Muscle of arm (tissue), 12 donors: Measurements from ENCODE around the gene SYTL4. TPM values are rescaled to one million over a fixed set of nuclear protein-coding genes. Genes with fewer than 3 reads are reported as not detected.

Source experiments
- DNase-seq: peaks from one replicate; pipeline ENCODE4 v3.0.0-alpha.2; 2013
- polyA plus RNA-seq, 12 donors: library from polyadenylated mRNA; unstranded; fragments of 120-200 nt; gene quantifications; one replicate each; pipeline ENCODE4 v1.2.1, GENCODE V29; 2013; ENCODE audit not compliant: insufficient read length in 12 of 12

Gene SYTL4
- polyA plus RNA-seq, 12 donors: 4.1 to 10.7 (median 8.4) TPM; not detected in 1

GRCh38 chrX:100695991-100696390 is 35.9 kb downstream of the SYTL4 start:
- DNase-seq: no peak

GRCh38 chrX:100695302-100695701 is 36.6 kb downstream of the SYTL4 start:
- DNase-seq: no peak

GRCh38 chrX:100687546-100687945 is 44.4 kb downstream of the SYTL4 start:
- DNase-seq: no peak

GRCh38 chrX:100687128-100687527 is 44.8 kb downstream of the SYTL4 start:
- no peak for DNase-seq

GRCh38 chrX:100685997-100686305 is 46.0 kb downstream of the SYTL4 start:
- no peak for DNase-seq

GRCh38 chrX:100685284-100685996 is 46.5 kb downstream of the SYTL4 start:
- peak; percentile 70 for DNase-seq

GRCh38 chrX:100682939-100683338 is 49.0 kb downstream of the SYTL4 start:
- no peak for DNase-seq

GRCh38 chrX:100681599-100681998 is 50.3 kb downstream of the SYTL4 start:
- no peak for DNase-seq

GRCh38 chrX:100680756-100681155 is 51.2 kb downstream of the SYTL4 start:
- no peak for DNase-seq

- peak; percentile 47 for DNase-seq
Measured at GRCh38 chrX:100677611-100678181, 54.2 kb downstream of the SYTL4 start.

GRCh38 chrX:100674705-100675104 is 57.2 kb downstream of the SYTL4 start:
- no peak for DNase-seq

GRCh38 chrX:100673397-100673953 is 58.4 kb downstream of the SYTL4 start:
- DNase-seq: no peak

- DNase-seq: no peak
Measured at GRCh38 chrX:100672966-100673365, 59.0 kb downstream of the SYTL4 start.

- DNase-seq: no peak
Measured at GRCh38 chrX:100663642-100664041, 68.3 kb downstream of the SYTL4 start.

GRCh38 chrX:100662796-100663195 is 69.1 kb downstream of the SYTL4 start:
- DNase-seq: no peak

GRCh38 chrX:100662170-100662569 is 69.8 kb downstream of the SYTL4 start:
- DNase-seq: no peak

- no peak for DNase-seq
Measured at GRCh38 chrX:100659431-100660137, 72.3 kb downstream of the SYTL4 start.

GRCh38 chrX:100658941-100659381 is 73.0 kb downstream of the SYTL4 start:
- DNase-seq: no peak

GRCh38 chrX:100654261-100654660 is 77.7 kb downstream of the SYTL4 start:
- DNase-seq: no peak

GRCh38 chrX:100652266-100652665 is 79.7 kb downstream of the SYTL4 start:
- no peak for DNase-seq

GRCh38 chrX:100650841-100651240 is 81.1 kb downstream of the SYTL4 start:
- no peak for DNase-seq

GRCh38 chrX:100649550-100650356 is 82.2 kb downstream of the SYTL4 start:
- peak; percentile 71 for DNase-seq
